ENCODE data around the gene CCIN.
"Not testable (repeated sequence)": the region's sequence is repeated elsewhere in the genome, so short reads cannot be mapped to it uniquely, and the experiment has no call there.

CCIN gene

DNA sequence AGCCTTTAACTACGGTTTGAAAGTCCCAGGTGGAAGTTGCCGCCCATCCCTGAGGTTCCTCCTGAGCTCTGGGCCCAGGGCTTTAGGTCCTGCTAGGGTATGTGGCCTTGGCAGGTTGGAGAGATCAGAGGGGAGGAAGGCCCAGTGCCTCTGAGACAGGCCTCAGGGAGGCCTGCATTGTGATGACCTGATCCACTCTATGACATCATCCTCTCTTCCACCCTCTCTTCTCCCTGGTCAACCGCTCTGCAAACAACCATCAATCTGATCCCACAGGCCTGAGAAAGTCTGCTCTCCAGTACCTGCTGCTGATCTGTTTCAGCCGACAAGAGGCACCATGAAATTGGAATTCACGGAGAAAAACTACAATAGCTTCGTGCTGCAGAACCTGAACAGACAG is at the start of gene CCIN:
CCIN (plus strand) TSS at position 223 of the 400 bp plus-strand sequence; CDS start at position 338, 115 bp downstream.
- no peak for DNase-seq

- DNase-seq: no peak
These were observed 49.7 kb upstream of the CCIN start for GRCh38 chr9:36119476-36119875.

GRCh38 chr9:36120705-36121104 is 48.5 kb upstream of the CCIN start:
- DNase-seq: no peak

- no peak for DNase-seq
These were observed 47.2 kb upstream of the CCIN start for GRCh38 chr9:36121971-36122370.

DNA sequence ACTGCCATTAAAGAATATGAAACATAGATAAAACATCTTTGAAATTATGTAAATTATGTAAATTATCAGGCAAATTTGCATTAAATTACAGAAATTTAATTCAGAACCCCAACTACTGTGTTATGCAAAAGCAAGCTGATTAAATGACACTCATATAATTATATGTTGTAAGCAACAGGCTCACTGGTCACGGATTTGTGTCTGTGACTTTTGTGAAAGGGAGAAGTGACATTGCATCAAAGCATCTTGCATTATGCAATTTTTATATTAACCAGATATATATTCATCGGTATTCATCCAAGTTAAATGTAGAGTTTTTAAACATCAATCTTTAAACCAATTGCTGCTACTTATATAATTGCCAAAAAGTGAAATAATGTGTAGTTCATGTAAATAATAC is 45.7 kb upstream of the CCIN start:
- DNase-seq: no peak

DNA sequence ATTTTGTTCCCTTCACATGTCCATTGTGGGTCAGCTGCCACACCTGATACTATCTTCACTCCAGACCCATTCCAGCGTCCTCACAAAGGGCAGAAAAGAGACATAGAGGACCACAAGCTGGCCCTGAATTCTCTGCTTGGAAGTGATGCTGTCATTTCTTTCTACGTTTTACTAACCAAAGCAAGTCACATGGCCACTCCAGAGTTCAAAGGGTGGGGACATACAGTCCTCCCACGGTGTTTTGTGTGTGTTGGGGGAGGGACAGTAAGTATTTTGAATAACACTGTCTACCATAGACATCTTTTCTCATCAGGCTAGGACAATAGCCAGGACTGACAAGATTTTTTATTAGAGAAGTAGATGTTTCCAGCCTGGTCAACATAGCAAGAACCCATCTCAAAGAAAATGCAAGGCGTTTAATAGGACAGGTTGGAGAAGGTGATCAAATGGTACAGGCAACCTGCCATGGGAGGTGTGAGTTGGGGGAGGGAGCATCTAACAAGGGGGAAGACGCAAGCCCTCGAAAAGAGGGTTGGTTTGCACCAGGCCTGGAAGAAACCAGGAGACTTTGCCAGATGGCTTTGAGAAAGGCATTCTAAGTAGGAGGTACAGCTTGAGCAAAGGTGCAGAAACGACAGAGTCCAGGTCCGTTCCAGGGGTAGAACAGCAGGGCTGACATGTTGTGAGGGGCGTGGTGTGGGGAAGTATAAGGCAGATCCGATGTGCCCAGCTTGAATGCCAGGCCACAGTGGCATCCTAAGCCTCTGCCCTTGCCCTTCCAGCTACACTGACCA is 43.9 kb upstream of the CCIN start:
- no peak for DNase-seq

DNA sequence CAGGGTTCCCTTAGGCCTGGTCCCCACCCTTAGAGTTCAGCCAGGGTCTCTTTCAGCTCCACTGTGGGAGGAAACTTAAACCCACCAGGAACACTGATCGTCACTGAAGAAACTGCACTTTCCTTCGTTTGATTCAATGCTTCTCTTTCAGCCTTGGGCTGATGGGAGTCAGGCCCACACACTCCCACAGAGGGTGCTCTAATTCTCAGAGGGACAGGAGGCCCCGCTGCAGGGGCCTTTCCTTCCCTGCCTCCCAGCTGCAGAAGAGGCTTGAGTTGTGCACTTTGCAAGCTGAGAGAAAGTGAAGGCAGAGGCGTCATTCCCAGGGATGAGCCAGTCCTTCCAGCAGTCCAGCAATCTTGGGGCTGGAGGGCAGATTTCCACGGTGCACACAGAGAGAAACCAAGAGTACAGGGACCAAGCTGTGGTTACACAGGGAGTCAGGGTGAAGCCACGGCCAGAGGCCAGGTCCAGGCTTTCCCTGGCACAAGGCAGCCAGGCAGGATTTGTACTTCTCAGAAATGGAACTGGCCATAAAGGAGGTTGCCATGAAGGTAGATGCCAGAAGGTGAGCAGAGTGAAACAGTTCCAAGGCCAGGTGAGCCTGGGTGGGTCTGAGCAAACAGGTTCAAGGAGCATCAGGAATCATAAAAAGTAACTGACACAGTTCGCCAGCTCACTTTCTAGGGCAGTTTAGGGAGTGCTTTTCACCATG is 43.0 kb upstream of the CCIN start:
- no peak for DNase-seq

GRCh38 chr9:36127652-36128244 is 41.4 kb upstream of the CCIN start:
- no peak for DNase-seq

- no peak for DNase-seq
These were observed 40.8 kb upstream of the CCIN start for GRCh38 chr9:36128349-36128748.

DNA sequence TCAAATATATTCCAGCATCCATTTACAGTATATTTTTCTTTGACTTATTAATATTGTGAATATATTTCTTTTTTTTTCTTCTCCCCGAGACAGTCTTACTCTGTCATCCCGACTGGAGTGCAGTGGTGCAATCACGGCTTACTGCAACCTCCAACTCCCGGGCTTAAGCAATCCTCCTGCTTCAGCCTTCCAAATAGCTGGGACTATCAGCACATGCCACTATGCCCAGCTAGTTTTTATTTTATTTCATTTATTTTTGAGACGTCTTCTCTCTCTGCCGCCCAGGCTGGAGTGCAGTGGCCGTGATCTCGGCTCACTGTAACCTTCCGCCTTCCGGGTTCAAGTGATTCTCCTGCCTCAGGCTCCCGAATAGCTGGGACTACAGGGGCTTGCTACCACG is 40.0 kb upstream of the CCIN start:
- no peak for DNase-seq

DNA sequence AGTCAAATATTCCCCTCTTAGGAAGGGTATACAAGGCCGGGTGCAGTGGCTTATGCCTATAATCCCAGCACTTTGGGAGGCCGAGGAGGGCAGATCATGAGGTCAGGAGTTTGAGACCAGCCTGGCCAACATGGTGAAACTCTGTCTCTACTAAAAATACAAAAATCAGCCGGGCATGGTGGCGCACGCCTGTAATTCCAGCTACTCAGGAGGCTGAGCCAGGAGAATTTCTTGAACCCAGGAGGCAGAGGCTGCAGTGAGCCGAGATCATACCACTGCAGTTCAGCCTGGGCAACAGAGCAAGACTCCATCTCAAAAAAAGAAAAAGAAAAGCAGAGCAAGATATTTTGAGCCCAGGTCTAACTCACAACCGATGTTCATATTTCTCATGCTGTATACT is 37.5 kb upstream of the CCIN start:
- DNase-seq: not testable (repeated sequence)

DNA sequence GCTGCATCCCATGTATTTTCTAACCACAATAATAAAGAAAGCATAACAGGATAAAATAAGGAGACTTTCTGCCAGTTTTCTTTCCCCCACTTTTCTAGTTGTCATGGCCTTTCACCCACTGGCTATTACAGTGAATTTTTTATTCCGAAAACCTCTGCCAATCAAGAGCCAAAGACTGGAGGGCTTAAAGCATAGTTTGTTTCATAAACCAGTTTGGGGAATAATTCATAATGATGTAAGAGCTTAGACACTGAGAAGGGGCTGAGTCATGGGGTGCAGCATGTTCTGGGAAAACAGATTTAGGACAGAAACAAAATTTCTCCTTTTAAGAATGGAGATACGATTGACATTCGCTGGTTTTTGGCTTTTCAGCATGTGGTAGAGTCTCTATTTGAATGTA is 37.1 kb upstream of the CCIN start:
- no peak for DNase-seq

DNA sequence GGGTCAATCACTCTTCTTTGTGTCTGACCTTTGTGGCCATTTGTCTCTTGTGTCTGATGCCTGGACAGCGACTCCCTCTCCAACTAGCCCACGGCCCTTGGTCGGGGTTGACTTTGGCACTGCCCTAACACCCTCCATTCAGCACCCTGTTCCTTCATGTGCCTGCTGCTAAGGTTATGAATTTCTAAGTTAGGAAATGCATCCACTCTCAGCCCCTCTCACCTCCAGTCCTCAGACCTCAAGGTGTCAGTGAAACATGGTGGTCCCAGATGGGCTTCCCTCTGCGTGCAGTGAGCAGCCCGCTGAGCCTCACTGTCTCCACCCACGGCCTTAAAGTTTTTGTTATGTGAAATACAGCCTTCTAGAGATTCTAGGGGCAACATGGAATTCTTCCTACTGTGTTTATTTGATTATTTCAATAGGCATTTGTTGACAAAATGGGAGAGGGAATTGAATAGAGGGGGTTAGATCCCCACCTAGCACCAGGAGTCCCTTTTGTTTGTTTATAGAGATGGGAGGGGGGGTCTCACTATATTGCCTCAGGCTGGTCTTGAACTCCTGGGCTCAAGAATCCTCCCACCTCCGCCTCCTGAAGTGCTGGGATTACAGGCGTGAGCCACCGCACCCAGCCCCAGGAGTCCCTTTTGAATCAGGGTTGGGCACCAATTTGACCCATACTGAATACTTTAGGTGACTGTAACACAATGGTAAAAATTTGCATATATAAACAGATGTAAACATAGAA is 34.3 kb upstream of the CCIN start:
- no peak for DNase-seq

DNA sequence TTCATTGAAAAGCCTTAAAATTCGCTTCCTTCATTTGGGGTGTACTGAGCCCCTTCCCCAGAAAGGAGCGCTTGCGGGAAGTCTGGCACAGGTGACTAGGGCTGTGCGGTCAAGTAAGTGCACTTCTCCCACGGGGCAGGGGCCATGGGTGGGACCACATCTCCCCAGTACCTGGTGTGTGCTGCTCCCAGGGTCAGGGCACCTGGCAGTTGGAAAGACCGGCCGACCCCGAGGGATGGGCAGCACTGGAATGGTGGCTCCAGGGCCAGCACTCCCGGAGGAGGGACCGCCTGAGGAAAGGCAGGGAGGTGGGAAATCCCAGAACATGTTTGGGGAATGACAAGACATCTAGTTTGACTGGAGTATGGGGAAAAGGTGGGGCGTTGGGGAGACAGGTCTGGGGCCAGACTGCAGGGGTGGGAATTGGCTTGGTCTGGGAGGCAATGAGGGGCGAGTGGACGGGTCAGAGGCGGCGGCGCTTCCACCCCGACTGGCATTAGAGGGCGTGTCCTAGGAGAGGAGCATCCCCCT is 33.4 kb upstream of the CCIN start:
- no peak for DNase-seq

- DNase-seq: peak; percentile 80
These were observed 32.8 kb upstream of the CCIN start, which contains the start of gene GLIPR2 for GRCh38 chr9:36136272-36136893. GLIPR2 (plus strand) TSS chr9:36136733; CDS start chr9:36136779, 46 bp downstream.

DNA sequence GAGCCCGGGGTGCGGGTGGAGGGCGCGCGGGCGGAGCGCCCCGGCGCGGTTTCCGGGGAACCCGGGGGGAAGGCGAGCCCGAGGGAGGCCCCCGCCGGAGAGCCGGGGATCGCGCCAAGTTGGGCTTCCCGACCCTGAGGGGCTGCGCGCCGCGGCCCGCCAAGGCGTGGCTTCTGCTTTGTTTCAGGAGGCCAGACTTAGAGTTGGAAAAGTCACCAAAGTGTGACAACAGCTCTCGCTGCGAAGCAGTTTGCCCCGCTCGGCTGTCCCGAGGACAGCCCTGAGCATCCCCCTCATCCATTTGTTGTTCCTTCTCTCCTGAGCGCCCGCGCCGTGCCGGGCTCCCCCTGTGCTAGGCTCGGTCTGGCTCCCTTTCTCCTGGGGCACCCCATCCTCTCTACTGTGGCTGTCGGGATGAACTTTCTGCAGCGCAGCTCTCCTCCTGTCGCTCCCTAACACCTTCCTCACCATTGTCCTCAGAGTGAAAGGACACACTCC is 32.2 kb upstream of the CCIN start:
- no peak for DNase-seq

DNA sequence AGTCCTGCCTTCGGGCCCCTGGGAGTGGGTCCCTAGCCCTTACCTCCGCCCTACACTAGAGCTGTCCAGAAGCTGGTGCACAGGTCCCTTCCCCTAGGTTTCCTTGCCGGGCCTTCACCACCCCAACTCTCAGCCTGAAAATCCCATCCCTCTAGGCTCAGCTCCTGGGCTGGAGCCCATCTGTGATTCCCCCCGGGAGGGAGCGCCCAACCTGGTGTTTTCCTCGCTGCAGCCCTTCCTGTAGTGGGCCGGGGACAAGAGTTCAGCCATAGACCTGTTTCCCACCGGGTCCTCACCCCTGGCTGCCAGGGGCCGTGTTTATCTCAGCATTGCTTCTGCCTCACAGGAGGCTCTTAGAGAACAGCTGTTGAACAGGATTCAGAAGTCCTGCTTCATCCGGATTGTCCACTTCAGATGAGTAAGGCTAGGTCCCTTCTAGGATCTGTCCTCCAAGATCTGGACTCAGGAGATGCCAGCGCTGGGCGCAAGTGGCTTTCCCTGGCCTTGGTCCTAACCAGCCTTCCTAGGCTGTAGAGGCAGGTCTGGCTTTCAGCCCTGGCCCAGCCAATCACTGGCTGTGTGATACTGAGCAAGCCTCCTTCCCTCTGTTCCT is 31.7 kb upstream of the CCIN start:
- no peak for DNase-seq

GRCh38 chr9:36138496-36138895 is 30.7 kb upstream of the CCIN start:
- no peak for DNase-seq

GRCh38 chr9:36138901-36139300 is 30.3 kb upstream of the CCIN start:
- no peak for DNase-seq

DNA sequence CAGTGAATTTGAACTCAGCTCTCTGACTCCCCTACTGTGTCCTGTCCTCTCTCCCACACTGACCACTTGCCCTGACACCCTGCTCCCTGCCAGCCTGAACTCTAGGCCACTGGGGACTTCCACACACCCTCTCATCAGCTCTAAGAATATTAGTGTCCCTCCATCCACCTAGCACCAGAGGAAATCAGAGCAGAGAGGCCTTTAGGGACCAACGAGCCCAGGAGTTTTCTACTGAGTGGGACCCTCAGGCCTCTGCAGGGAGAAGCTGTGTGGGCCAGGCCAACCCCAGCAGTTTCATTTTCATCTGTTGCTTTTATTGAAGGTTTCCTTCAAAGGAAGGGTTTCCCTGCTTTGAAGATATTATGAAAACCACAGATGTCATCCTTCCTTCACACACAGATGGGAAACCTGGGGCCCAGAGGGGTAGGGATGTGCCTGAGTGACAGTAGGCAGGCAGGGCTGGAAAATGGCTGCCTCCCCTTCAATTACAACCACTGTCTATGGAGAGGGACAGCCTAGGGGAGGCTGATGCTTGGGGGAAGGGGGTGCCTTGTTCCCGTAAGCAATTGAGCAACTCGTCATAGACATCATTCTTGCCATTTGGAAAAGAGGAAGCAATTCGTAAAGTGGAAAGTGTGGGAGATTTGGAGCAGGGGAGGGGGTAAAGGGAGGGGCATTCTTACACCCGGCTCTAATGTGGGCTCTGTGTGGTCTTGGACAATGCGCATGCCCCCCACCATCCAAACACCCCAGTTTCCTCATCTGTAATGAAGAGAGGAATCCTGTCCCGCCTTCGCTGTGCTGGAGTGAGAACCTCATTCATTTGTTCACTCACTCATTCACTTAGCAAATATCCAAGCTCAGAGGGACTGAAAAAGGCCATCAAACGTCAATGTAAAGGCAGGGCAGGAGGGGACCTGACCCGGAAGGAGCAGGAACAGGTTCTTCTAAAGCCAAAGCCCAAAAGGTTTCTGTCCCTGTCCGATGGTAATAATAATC is 28.8 kb upstream of the CCIN start:
- DNase-seq: peak; percentile 48

Data from CD4-positive, alpha-beta T cell treated with Interleukin-10 for 1 hour (primary cell).